Colonic mucosa (tissue), 4 donors: ENCODE data around the gene LRRK1. TPM values are rescaled to one million over a fixed set of nuclear protein-coding genes. Genes with fewer than 3 reads are reported as not detected.

Source experiments
- DNase-seq: peaks from one replicate; pipeline ENCODE4 v3.0.0-alpha.2; 2020
- H3K27ac ChIP-seq: fragments of 200-600 bp; one replicate; pipeline ENCODE4 v1.8.0; 2021
- H3K27me3 ChIP-seq: fragments of 200-600 bp; one replicate; pipeline ENCODE4 v1.8.0; 2021
- H3K36me3 ChIP-seq: fragments of 200-600 bp; one replicate; pipeline ENCODE4 v1.8.0; 2021
- H3K4me1 ChIP-seq: fragments of 200-600 bp; one replicate; pipeline ENCODE4 v1.8.0; 2021; ENCODE audit warnings: mild to moderate bottlenecking
- H3K4me3 ChIP-seq: fragments of 200-600 bp; one replicate; pipeline ENCODE4 v1.8.0; 2021
- H3K9ac ChIP-seq, 2 donors: one replicate each; pipeline ENCODE4 v1.7.0; 2013; ENCODE audit warnings: control low read depth in 2 of 2, low read depth in 2 of 2, low read length in 2 of 2
- H3K9me3 ChIP-seq: fragments of 200-600 bp; one replicate; pipeline ENCODE4 v1.8.0; 2021
- CTCF ChIP-seq: fragments of 200-600 bp; IDR thresholded peaks from one replicate; pipeline ENCODE4 v1.8.0; 2022; ENCODE audit warnings: antibody characterized with exemption, mild to moderate bottlenecking
- intact Hi-C: fragments of 100-400 bp; cut with DNase I; formaldehyde crosslinking; loops from one replicate; pipeline ENCODE4 v1.14.1; 2022
- total RNA-seq, 2 donors: library from RNA; stranded (reverse); fragmentation: NEBNext Ultra II Directional in 1 of 2; extraction: Animal tissue kit (Norgen Biotek cat#: 25700) in 1 of 2; gene quantifications; one replicate each; pipeline ENCODE4 v1.2.1, GENCODE V29; 2021
- donor health status: healthy.
- donor health status: DM: no; HTN: no; CAD: no.
- donor health status: DM: no; HTN: no; CAD: no.

LRRK1 gene
- total RNA-seq, 2 donors from 2014 or later = 29.6 to 36.0 TPM

GRCh38 chr15:100918034-100918689, 995 bp upstream of the LRRK1 start:
- H3K36me3 ChIP-seq = no peaks in the 10 kb centered on the region
- TF ChIP-seq CTCF = peak; percentile 94
- no peaks in the 10 kb centered on the region for H3K27me3 ChIP-seq
- H3K9me3 ChIP-seq = no peaks in the 10 kb centered on the region
- peak overlapping the region; percentile 77 for H3K27ac ChIP-seq
- peak overlapping the region; percentile 65 for H3K4me3 ChIP-seq
- H3K4me1 ChIP-seq = peaks cover 5% of the 10 kb centered on the region
- intact Hi-C loops = loop anchor here (2.0 to 10.0 kb wide), 2 partner anchors 87 to 347 kb away; no protein-coding TSS in a partner anchor
- peak overlapping the region; percentile 87 to 95 for H3K9ac ChIP-seq
- peak; percentile 88 for DNase-seq

- TF ChIP-seq CTCF = no peak
- H3K9ac ChIP-seq = peak overlapping the region; percentile 82 to 87
- no peaks in the 10 kb centered on the region for H3K27me3 ChIP-seq
- H3K4me3 ChIP-seq = peak overlapping the region; percentile 58
- peaks cover 5% of the 10 kb centered on the region for H3K4me1 ChIP-seq
- intact Hi-C loops = loop anchor here (2.0 to 10.0 kb wide), 2 partner anchors 85 to 345 kb away; no protein-coding TSS in a partner anchor
- H3K27ac ChIP-seq = no peak overlapping the region
- DNase-seq = no peak
- no peaks in the 10 kb centered on the region for H3K36me3 ChIP-seq
- H3K9me3 ChIP-seq = no peaks in the 10 kb centered on the region
Observed at GRCh38 chr15:100919481-100920405, 586 bp downstream of the LRRK1 start.

GRCh38 chr15:100920516-100921135, 1.5 kb downstream of the LRRK1 start:
- intact Hi-C loops = no loop called here
- TF ChIP-seq CTCF = no peak
- Histone ChIP-seq H3K27ac (no peak overlapping the region), H3K27me3 (no peaks in the 10 kb centered on the region), H3K4me3 (peak overlapping the region; percentile 58), H3K9ac (peak overlapping the region in 1 of 2 donors; percentile 82), H3K4me1 (peaks cover 5% of the 10 kb centered on the region), H3K36me3 (no peaks in the 10 kb centered on the region), H3K9me3 (no peaks in the 10 kb centered on the region)
- no peak for DNase-seq

- no peaks in the 10 kb centered on the region for H3K27me3 ChIP-seq
- H3K9me3 ChIP-seq = no peaks in the 10 kb centered on the region
- no peak overlapping the region for H3K4me3 ChIP-seq
- intact Hi-C loops = no loop called here
- H3K9ac ChIP-seq = no peak overlapping the region
- H3K27ac ChIP-seq = peak overlapping the region; percentile 13
- DNase-seq = no peak
- peaks cover 4% of the 10 kb centered on the region for H3K4me1 ChIP-seq
- no peaks in the 10 kb centered on the region for H3K36me3 ChIP-seq
- no peak for TF ChIP-seq CTCF
Observed at GRCh38 chr15:100922192-100923040, 3.3 kb downstream of the LRRK1 start.
